Activated CD4-positive, alpha-beta T cell treated with anti-CD3 and anti-CD28 coated beads, Interleukin-2, amount 50 U/mL, for 16 hours (primary cell): ENCODE results near the gene BEND6.

Experiments used
- DNase-seq: peaks from one replicate; pipeline ENCODE4 v3.0.0-alpha.2; 2020

The BEND6 gene

DNA sequence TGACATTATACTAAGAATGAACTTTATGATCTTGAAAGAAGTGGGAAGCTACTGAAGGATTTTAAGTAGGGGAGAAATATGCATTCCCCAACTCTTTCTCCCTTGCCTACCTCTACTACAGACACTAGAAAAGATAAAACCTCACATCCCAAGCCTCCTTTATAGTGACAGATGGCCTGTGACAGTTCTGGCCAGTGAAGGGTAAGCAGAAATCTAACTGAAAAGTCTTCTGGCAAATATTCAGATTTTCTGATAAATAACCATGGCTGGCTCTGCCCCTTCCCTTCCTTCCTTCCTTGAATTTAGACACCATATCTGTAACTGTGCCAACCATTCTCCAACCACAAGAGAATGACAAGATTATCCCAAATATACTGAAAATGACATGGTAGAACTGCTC, 10.2 kb upstream of the BEND6 start:
- DNase-seq = no peak

DNA sequence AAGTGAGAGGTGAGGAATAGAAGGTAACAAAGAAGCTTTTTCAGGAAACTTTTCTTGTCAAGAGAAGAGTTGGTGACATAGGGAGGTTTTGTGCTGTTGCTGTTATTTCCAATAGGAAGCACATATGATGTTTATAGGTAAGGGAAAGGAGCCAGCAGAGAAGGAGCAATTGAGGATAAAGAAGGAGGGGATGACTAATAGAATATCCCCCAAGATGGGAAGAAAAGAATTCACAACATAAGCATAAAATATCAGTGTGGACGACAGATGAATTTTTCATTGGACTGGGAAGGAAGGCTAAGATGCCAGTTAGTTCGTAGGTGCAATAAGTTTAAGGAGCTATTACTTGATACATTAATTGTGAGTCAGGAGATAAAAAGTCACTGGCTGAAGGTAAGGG, 8.5 kb upstream of the BEND6 start:
- DNase-seq = no peak

DNA sequence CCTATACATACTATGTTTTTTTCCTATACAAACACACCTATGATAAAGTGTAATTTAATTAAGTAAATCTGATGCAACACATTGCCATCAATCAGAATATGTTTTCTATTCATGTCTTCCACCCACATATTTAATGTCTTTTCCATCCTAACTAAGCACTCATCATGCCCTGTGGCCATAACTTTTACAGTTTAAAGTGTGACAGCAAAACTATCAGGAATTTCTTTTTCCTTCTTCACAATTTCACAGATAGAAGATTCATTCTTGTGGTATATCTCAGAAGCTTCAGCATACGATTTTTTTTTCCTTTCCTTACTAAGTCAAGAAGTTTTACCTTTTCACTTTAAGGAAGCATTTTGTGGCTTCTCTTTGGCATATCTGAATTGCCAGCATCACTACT, 7.0 kb upstream of the BEND6 start:
- DNase-seq = no peak

DNA sequence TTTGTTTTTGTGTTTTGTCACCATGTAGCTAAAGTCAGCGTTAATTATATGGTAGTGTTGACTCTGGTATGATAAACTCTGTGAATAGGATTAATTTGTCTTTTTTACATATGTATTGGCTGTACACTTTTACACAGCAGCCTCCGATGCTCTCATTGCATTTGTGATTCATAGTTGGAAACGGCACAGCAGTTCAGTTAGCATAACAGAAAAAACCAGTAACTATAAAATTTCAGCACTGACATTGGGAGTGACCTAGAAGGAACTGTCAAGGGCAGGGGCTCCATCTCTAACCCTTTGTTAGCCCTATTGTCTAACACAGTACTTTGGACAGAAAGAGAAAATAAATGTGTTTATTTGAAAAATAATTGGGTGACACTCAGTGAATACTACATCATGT, 5.6 kb upstream of the BEND6 start:
- no peak for DNase-seq

DNA sequence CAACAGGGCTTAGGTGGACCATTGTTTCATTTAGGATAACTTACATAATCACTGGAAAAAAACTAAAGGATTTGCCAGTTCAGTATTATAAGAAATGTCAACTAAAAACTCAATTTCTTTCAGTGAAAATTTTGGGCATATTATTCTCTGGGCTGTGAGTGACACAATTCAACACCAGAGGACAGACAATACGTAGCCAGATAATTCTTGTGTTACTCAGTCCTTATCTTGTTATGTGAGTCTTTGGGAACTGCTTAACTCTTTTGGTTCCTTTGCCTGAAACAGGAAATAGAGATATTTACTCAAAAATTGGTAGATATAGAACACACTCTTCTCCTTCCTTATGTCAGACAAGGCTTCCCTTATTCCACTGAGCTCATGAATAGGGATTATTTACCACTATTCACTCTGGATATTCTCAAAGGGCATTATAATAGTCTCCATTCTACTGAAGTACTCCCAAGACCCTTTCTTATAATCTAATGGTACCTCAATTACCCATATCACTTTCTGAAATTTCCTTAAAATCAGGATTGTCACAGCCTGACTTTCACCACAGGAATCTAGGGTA, 4.9 kb upstream of the BEND6 start:
- DNase-seq = no peak

DNA sequence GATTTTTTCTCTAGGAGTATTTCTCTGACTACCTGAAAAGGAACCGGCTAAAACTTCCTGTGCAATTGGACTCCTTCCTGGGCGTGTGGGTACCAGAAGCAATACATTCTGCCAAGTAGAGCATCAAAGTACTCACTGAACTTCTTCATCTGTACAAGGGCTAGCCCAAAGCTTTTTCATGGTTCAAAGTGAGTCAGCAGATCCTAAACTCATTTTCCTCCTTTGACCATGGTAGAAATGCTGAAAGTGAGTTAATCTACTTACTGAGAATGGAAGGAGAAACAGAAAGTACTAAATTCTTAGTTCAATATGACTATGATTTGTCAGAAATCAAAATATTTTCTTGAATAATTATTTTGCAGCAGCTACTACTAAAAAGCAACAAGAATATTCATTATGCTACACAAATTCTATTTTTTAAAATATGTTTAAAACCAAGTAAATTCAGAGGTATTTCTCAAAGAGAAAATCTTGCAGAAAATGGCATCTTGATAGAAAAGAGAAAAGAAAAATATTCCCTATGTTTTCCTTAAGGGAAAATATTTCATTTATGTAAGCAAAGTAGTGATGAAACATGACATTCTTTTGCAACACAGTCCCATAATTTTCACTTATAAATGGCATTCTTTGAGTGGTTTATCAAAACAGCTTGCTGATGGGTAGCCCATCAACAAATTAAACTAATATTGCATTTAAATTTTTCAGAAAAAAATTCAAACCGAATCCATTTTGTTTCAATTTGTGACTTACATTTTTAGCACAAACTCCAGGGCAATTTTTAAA, 3.7 kb upstream of the BEND6 start:
- peak; percentile 45 for DNase-seq

DNA sequence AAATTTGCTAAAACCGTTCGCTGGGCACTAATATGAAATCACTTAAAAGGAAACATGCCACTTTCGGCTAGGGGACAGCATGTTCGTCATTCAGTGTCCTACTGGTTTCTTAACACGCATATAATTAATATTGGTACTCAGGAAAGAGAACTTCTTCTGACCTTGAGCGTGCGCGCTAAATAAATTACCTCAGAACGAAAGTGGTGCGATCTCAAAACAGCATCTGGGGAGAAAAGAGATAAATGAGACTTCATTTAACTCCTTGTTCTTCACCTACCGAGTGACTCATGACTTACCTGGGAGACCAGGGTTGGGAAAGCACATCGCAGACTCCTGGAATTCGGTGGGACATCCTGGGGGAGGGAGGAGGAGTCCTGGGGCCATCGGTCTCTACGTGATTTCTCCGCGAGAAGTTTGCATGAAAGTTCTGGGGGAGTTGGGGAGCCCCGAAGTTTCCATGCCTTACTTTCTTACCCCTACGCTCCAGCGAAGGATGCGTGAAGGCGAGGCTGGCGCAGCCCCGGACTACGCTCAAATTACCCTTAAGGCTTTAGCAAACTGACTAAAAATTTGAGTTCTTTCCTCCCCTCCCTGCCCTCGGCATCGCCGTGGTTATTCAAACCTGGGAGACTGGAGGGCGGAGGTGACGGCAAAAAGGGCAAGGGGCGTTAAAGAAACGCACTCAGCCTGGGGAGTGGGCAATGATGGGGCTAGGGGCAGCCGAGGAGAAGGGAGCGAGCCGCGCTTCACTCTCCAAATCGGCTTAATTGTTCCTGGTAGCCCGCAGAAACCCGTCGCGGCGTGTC, 1.1 kb upstream of the BEND6 start:
- peak; percentile 51 for DNase-seq

DNA sequence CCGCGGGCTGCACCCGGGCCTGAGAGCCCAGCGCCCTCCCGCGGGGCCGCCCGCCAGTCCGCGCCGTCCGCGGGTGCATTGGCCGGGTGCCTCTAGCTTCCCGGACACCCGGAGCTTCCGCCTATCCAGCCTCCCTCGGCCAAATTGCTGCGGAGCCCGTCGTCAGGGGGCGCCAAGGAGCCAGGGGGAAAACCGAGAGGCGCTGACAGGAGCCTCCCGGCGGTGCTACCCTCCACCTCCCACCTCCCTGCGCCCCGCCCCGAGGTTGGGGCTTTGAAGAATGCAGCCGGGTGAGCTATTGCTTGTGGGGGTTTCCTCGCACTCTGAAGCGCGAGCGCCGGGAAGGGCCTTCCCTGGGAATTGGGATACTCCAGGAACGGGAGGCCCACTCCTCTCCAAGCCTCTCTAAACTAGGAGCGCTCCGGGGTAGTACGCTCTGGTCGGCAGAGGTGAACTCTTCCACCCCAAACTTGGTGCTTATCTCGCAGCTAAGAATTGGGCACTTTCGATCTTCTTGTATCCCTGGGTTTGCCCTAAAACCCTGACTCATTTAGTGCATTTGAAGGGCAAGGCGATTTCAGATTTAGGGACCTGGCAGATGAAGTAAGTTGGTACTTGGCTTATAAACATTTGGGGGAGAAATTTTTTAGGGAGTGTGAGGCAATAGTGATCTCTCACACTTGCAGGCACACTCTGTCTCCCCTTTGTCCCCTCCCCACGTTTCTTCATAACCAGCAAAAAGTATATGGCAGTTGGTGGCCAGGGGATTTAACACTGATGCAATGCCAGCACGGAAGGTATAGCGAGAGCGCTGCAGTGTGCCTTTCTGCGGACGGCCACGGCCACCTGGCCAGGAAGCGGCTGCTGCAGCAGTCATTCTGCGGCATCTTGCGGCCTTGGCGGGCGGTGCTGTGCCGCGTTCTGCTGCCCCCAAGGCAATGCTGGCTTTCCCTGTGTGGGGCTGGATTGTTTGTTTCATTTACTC, 556 bp downstream of the BEND6 start:
- peak; percentile 86 for DNase-seq

DNA sequence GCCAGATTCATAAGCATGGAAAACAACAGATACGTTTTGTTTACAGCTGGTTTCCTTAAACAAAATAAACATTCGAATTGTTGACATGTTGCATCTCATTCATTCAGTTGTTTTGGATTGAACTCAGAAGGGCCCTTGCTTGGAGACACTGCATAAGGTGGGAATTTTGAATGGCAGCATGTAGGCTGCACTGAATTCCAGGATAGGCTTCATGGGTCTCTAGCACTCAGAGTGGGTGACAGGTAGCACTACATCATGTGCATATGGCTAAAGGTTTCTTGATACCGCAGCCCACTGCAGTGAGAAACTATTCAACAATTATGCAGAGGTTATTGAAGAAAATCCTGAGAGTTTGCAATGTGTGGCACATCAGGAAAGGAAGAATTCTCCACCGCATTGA, 1.6 kb downstream of the BEND6 start:
- DNase-seq = no peak

DNA sequence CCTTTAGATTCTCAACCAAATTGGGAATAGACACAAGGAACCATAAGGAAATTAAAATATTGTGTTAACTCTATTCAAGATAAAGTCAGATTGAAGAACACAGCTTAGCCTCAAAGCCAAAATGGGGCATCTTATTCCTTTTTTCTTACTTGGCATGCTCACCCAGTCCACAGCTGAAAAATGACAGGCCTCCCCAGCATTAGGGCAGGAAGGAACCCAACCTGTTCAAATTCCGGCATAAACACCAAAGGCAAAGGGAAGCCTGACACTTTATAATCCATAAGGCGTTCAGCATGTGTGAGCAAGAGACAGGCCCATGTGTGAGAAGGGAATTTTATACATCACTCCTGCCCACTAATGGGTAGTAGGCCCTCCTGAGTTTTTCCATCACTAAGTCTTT, 2.9 kb downstream of the BEND6 start:
- DNase-seq = no peak

DNA sequence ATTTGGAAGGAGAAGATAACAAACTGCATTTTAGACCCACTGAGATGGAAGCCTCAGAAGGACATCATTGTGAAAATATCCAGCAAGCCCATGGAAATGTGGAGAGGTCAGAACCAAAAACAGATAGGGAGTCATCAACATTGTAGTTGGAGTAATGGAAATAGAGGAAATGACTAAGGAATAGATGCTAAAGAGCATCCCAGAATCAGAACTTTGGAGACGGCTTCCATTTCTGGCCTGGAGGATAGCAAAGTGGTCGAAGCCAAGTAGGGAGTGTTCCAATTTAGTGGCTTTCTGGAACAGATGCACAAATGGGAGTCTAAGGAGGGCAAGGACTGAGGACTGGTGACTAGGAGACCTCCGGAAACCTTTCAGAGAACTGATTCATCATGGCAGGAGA, 3.6 kb downstream of the BEND6 start:
- DNase-seq = no peak

DNA sequence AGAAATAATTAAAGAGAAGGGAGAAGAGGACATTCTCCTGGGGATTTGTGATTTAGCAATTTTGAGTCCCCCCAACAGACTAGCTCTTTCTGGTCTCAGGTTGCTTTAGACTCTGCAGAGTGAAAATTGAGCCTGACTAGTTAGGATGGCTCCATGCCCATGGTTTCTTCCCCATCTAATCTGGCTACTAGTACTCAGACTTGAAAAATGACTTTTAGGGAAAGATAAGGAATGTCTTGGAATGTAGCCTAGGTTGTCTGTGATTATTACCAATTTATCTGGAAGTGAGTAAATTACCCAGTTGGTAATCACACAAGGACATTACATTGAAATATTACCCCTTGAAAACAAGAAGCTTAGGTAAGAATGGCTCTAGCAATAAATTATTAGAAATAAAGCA, 4.2 kb downstream of the BEND6 start:
- no peak for DNase-seq

DNA sequence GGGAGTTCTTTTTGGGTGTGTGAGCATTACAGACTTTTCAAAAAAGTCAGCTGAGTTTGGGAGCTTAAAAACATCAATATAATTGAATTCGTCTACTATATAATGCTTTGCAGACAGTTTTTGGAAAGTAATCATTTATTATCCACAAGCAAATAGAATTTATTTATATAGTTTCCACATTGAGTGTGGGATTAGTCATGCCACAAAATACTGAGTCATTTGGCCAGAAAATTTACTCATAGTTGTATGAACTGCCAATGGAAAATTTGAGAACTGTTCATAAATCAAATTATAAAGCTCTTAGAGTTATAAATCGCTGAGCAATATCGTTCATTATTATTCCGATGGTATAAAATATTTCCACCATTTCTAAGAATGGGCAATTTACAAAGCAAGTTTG, 5.0 kb downstream of the BEND6 start:
- peak; percentile 6 for DNase-seq

DNA sequence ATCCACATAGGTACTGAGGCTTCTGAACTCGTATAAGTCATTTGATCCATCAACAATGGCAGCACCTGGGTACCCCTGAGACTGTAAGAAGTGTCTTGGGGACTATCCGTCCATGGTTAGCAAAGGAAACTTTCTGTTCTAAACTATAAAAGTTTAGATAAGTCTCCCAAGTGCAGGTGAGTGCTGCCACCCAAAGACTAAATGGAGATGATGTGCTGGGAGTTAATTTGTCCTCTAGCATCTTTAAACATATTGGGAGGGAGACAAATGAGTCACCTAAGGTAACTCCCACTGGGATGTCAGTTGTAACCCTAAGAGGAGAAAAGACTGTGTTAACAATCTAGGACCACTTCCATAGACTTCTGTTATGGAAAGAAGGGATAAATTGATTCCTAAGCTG, 6.2 kb downstream of the BEND6 start:
- no peak for DNase-seq

DNA sequence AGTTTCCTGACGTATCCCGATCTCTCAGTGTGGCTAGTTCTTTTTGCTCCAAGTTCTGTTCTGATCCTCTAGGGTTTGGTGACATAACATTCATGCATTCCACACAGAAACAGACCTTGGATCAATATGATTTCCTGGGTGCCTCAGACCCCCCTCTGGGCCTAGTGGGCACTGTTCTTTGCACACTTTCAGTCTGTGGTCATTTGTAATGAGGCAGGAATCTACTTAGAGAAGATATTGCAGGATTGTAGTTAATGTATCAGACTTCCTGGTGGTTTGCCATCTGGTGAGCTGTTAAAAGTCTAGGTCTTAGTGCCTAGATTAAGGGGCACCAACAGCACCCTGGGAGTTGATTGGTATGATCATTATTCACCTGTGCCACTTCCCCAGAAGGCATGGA, 7.5 kb downstream of the BEND6 start:
- DNase-seq = no peak

DNA sequence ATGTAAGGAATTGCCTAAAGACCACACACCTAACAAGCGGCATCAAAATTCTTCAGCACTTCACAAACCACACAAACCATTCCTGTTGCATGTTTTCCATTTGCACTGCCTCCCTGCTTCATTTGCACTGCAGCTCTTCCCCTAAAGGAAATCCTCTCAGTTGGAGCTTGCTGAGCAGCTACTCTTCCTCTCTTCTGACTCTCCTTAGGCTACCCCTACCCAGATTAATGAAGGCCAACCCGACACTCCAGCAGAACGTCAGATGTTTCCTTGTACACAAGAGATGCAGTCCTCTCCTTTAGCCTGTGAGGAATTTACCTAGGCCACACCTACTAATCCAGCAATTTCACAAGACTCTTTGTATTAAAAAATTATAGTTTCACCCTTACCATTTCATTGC, 8.1 kb downstream of the BEND6 start:
- DNase-seq = no peak

DNA sequence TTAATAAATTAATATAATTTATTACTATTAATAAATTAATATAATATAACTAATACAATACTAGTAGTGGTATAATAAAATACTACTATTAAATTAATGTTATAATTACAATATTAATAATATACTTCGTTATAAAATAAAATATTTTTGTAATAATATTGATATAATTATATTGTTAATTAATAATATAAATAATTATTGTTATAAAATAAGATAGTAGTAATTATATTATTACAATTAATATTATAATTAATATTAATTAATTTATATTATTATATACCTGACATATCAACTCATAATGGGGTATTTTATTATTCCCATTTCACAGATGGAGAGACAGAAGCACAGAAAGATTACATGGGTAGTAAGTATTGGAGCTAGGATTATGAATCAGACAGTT, 8.9 kb downstream of the BEND6 start:
- DNase-seq = no peak

DNA sequence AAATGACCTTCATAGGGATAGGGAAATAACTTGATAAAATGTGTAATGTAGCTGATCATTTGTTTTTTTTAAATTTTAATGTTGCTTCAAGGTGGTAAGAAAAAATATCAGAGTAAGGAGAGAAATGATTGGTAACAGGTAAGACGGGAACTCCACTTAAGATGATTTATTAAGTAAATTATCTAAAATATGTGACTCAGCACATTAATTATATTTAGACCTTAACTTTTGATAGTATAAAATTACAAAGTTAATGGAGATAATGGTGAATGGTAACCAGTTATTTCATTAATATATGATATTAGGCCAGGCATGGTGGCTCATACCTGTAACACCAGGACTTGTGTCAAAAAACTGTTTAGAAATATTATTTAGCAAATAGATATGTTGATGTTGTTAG, 10.2 kb downstream of the BEND6 start:
- no peak for DNase-seq

DNA sequence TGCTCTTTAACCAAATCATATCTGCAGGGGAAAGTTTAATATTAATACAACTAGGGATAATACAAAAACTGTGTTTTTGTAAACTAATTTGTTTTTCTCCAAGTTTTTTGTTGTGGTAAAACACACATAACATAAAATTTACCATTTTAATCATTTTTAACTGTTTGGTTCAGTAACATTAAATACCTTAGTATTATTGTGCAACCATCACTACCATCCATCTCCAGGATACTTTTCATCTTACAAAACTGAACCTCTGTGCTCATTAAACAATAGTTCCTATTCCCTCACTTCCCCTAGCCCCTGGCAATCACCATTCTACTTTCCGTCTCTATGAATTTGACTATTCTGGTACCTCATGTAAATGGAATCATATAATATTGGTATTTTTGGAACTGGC, 15.9 kb downstream of the BEND6 start:
- no peak for DNase-seq

DNA sequence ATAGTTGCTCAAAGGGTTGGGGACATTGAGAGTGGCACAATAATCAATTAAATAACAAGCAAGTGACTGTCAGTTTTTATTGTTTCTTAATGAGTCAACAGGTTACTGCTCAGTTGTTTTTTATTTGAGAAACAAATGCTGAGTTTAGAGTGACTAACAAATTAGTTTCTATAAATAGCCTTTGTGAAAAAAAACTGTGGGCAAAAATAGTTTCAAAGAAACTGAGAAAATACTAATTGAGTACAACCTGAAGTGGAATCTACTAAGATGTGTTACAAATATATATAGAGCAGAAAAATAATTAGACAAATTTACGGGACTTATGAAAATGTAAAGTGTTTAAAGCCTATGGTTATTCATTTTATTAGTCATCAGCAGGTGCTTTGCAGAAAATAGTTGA, 22.3 kb downstream of the BEND6 start:
- no peak for DNase-seq

DNA sequence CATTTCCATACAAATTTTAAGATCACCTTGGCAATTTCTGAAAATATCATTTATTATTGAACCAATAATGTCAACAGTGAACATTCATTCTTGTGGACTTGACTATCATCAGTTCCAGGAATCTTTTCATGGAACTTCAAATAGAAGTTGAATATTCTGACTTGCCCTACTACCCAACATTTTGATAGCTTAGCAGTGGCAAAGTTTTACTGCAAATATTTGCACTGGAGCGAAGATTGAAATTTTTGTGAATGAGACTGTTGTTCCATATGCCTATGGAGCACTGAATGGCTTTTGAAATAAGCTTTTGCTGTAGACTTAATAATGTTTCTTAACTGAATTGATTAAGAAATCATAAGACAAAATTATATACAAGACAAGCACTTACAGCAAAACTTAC, 23.6 kb downstream of the BEND6 start:
- DNase-seq = no peak

DNA sequence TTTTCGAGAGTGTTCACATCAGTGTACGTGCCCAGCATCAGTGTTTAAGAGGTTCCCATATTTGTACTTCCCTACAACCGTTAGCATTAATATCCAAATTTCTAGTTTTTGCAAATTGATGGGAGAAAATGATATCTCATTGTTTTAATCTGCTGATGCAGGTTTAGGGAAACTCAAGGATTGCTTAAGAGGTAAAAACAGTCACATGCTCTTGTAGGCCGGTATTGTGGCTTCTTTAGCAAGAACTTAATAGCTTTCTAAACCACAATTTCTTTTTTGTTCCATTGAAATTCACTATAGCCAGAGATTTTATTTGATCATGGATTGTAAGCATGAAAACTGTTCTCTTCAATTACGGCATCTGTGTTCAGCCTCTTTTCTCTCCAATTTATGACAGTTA, 29.5 kb downstream of the BEND6 start:
- DNase-seq = no peak

DNA sequence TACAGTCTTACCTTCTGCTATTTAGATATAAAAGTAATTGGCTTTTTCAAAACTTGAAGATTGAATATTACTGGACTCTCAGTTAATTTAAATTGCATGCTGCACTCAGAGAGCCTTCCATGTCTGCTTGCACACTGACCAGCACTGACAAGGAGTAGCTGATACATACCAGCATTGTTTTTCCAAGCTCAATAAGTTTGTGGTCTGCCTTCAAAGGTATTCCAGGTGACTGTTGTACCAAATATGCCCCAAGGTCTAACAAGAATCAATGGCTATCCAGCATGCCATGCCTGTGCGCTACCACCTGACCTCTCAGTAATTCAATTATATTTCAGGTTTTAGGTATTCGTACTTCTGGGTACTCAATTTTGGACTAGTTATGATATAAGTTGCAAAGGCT, 30.0 kb downstream of the BEND6 start:
- no peak for DNase-seq
